Loucy (cell line): Measurements from ENCODE around the gene CBX2.
A peak's percentile ranks its signal among the peaks of the same experiment; 100 is the strongest.

Source experiments
- H2AFZ ChIP-seq: fragments of 200-600 bp; sonication (generic); 2 replicates; pipeline ENCODE4 v1.6.0; 2016; ENCODE audit warnings: antibody characterized with exemption, mild to moderate bottlenecking, low read length, moderate library complexity
- H3F3A ChIP-seq: fragments of 200-600 bp; 2 replicates; pipeline ENCODE4 v1.6.0; 2016; ENCODE audit warnings: antibody characterized with exemption, low read depth, mild to moderate bottlenecking
- H3K27me3 ChIP-seq: fragments of 200-600 bp; sonication (generic); 2 replicates; pipeline ENCODE4 v1.6.1; 2014; ENCODE audit warnings: low read length, mild to moderate bottlenecking; ENCODE audit not compliant: insufficient read depth, poor library complexity, severe bottlenecking
- H3K36me3 ChIP-seq: fragments of 200-600 bp; sonication (generic); 2 replicates; pipeline ENCODE4 v1.6.1; 2016; ENCODE audit warnings: low read length; ENCODE audit not compliant: insufficient read depth
- H3K4me1 ChIP-seq: fragments of 200-600 bp; sonication (generic); 2 replicates; pipeline ENCODE4 v1.5.1; 2014; ENCODE audit warnings: low read length, mild to moderate bottlenecking; ENCODE audit not compliant: insufficient read depth, poor library complexity, severe bottlenecking
- H3K4me2 ChIP-seq: fragments of 200-600 bp; sonication (generic); 2 replicates; pipeline ENCODE4 v1.6.0; 2014; ENCODE audit warnings: antibody characterized with exemption, low read length, low read depth, mild to moderate bottlenecking; ENCODE audit not compliant: poor library complexity, severe bottlenecking
- H3K4me3 ChIP-seq: fragments of 200-600 bp; sonication (generic); 2 replicates; pipeline ENCODE4 v1.5.1; 2014; ENCODE audit warnings: low read length, mild to moderate bottlenecking, mixed read lengths; ENCODE audit not compliant: poor library complexity, severe bottlenecking
- H3K79me2 ChIP-seq: fragments of 200-600 bp; sonication (generic); 2 replicates; pipeline ENCODE4 v1.6.1; 2014; ENCODE audit warnings: low read length; ENCODE audit not compliant: insufficient read depth
- H3K9ac ChIP-seq: fragments of 200-600 bp; sonication (generic); 2 replicates; pipeline ENCODE4 v1.6.0; 2014; ENCODE audit warnings: mild to moderate bottlenecking, low read depth, low read length, moderate library complexity; ENCODE audit not compliant: poor library complexity, severe bottlenecking
- H3K9me2 ChIP-seq: fragments of 200-600 bp; sonication (generic); replicated peaks from 2 replicates; pipeline ENCODE4 v1.6.1; 2016; ENCODE audit warnings: low read depth, low read length, mixed read lengths
- H3K9me3 ChIP-seq: fragments of 200-600 bp; sonication (generic); 2 replicates; pipeline ENCODE4 v1.6.1; 2014; ENCODE audit warnings: mild to moderate bottlenecking, antibody characterized with exemption, low read length, low read depth; ENCODE audit not compliant: insufficient read depth
- H4K20me1 ChIP-seq: fragments of 200-600 bp; sonication (generic); 2 replicates; pipeline ENCODE4 v1.6.0; 2014; ENCODE audit warnings: antibody characterized with exemption, low read length, mild to moderate bottlenecking; ENCODE audit not compliant: insufficient read depth, poor library complexity, severe bottlenecking
- EZH2phosphoT487 ChIP-seq: fragments of 200-600 bp; IDR thresholded peaks from 2 replicates; pipeline ENCODE4 v1.6.1; 2018; ENCODE audit warnings: antibody characterized with exemption, mild to moderate bottlenecking, moderate library complexity, borderline replicate concordance
- TF ChIP-seq, protein P1 (sequence below): fragments of 200-600 bp; sonication (generic); conservative IDR thresholded peaks from 2 replicates; pipeline ENCODE4 v1.5.1; 2014; ENCODE audit warnings: mild to moderate bottlenecking, antibody characterized with exemption, low read length

Gene CBX2

DNA sequence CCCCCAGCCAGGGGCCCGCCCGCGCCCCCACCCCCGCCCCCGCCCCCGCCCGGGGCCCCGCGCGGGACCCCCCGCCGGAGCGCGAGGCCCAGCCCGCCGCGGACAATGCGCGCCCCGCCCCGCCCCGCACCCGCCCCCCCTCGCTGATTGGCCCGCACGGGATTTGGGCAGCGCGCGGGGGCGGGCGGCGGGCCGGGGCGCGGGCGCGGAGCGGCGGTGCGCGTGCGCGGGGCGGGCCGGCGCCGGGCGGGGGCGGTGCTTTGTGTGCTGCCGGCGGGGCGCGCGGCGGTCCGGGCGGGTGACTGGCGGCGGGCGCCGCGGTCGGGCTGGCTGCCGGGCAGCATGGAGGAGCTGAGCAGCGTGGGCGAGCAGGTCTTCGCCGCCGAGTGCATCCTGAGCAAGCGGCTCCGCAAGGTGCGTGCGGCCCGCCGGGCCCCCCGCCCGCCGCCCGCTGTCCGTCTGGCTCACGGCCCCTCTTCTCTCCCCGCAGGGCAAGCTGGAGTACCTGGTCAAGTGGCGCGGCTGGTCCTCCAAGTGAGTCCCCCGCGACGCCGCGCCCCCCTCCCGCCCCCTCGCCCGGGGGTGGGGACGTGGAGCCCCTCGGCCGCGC, at the start of gene CBX2:
Gene CBX2, plus strand, starts transcription at position 255 of the 610 bp plus-strand sequence. Its CDS starts 88 bp downstream, at position 343.
- H3F3A ChIP-seq: peaks cover 2% of the 10 kb centered on the region; the same call in 1 of the 2 replicates
- H2AFZ ChIP-seq: peak within 1 kb of the TSS; percentile 52
- H4K20me1 ChIP-seq: peaks cover 45% of the 10 kb centered on the region
- H3K9ac ChIP-seq: peak within 1 kb of the TSS; percentile 92
- no peaks in the 10 kb centered on the region for H3K9me2 ChIP-seq
- H3K9me3 ChIP-seq: no peaks in the 10 kb centered on the region
- H3K27me3 ChIP-seq: no peaks in the 10 kb centered on the region
- peak within 1 kb of the TSS; percentile 98 for H3K4me2 ChIP-seq
- peaks cover 45% of the 10 kb centered on the region for H3K4me1 ChIP-seq
- peaks cover 60% of the 10 kb centered on the region for H3K79me2 ChIP-seq
- H3K36me3 ChIP-seq: peaks cover 9% of the 10 kb centered on the region; the same call in 1 of the 2 replicates
- TF ChIP-seq, protein P1, sequence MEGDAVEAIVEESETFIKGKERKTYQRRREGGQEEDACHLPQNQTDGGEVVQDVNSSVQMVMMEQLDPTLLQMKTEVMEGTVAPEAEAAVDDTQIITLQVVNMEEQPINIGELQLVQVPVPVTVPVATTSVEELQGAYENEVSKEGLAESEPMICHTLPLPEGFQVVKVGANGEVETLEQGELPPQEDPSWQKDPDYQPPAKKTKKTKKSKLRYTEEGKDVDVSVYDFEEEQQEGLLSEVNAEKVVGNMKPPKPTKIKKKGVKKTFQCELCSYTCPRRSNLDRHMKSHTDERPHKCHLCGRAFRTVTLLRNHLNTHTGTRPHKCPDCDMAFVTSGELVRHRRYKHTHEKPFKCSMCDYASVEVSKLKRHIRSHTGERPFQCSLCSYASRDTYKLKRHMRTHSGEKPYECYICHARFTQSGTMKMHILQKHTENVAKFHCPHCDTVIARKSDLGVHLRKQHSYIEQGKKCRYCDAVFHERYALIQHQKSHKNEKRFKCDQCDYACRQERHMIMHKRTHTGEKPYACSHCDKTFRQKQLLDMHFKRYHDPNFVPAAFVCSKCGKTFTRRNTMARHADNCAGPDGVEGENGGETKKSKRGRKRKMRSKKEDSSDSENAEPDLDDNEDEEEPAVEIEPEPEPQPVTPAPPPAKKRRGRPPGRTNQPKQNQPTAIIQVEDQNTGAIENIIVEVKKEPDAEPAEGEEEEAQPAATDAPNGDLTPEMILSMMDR: no peak
- no peak for TF ChIP-seq EZH2phosphoT487
- H3K4me3 ChIP-seq: peak within 1 kb of the TSS; percentile 87

- Histone ChIP-seq H3F3A (no peaks in the 10 kb centered on the region), H3K4me1 (no peaks in the 10 kb centered on the region), H2AFZ (peak overlapping the region; percentile 96), H3K36me3 (no peaks in the 10 kb centered on the region), H3K9ac (no peak overlapping the region), H3K27me3 (no peaks in the 10 kb centered on the region), H4K20me1 (no peaks in the 10 kb centered on the region), H3K79me2 (no peaks in the 10 kb centered on the region), H3K9me3 (no peaks in the 10 kb centered on the region), H3K4me2 (peak overlapping the region; percentile 54), H3K4me3 (peak overlapping the region; percentile 51), H3K9me2 (no peaks in the 10 kb centered on the region)
- TF ChIP-seq, protein P1: no peak
- TF ChIP-seq EZH2phosphoT487: no peak
These were observed 49.6 kb upstream of the CBX2 start for GRCh38 chr17:79728169-79728907.

GRCh38 chr17:79728908-79729471, 49.0 kb upstream of the CBX2 start:
- H3K79me2 ChIP-seq: no peaks in the 10 kb centered on the region
- H3K4me3 ChIP-seq: peak overlapping the region; percentile 51
- H3K27me3 ChIP-seq: no peaks in the 10 kb centered on the region
- H3K9me3 ChIP-seq: no peaks in the 10 kb centered on the region
- no peaks in the 10 kb centered on the region for H3F3A ChIP-seq
- H3K4me1 ChIP-seq: no peaks in the 10 kb centered on the region
- H3K4me2 ChIP-seq: peak overlapping the region; percentile 54
- H3K9me2 ChIP-seq: no peaks in the 10 kb centered on the region
- no peaks in the 10 kb centered on the region for H4K20me1 ChIP-seq
- TF ChIP-seq, protein P1: no peak
- no peak for TF ChIP-seq EZH2phosphoT487
- peak overlapping the region; percentile 96 for H2AFZ ChIP-seq
- no peak overlapping the region for H3K9ac ChIP-seq
- H3K36me3 ChIP-seq: no peaks in the 10 kb centered on the region
